Lower leg skin (tissue), 4 donors: Measurements from ENCODE around the gene PCP4L1. TPM values are rescaled to one million over a fixed set of nuclear protein-coding genes. Genes with fewer than 3 reads are reported as not detected.
"Not testable (repeated sequence)": the region's sequence is repeated elsewhere in the genome, so short reads cannot be mapped to it uniquely, and the experiment has no call there.

ENCODE experiments used
- DNase-seq, 2 donors: peaks; one replicate each; pipeline ENCODE4 v3.0.0-alpha.2; 2019; ENCODE audit warnings: low spot score in 2 of 2
- H3K4me3 ChIP-seq: fragments of 200-600 bp; sonication (generic); 2 replicates; pipeline ENCODE4 v1.5.1; 2017; ENCODE audit warnings: mild to moderate bottlenecking, low read depth; ENCODE audit not compliant: poor library complexity, severe bottlenecking
- CTCF ChIP-seq, 3 donors: fragments of 450-650 bp; IDR thresholded peaks; one replicate each; pipeline ENCODE4 v1.5.1; 2016; ENCODE audit warnings: antibody characterized with exemption in 3 of 3, mild to moderate bottlenecking in 3 of 3, moderate library complexity in 2 of 3
- POLR2A ChIP-seq, 2 donors: fragments of 450-650 bp; IDR thresholded peaks; one replicate each; pipeline ENCODE4 v1.6.1; 2016 to 2017; ENCODE audit warnings: antibody characterized with exemption in 2 of 2, mild to moderate bottlenecking in 1 of 2, moderate library complexity in 1 of 2
- WGBS, 2 donors: methylation state at CpG; one replicate each; pipeline ENCODE4 v1.1.5; 2018; 5-methylcytosine and 5-hydroxymethylcytosine counted together
- intact Hi-C: fragments of 100-400 bp; cut with DNase I; formaldehyde crosslinking; loops from one replicate; pipeline ENCODE4 v1.15.0; 2023; ENCODE audit warnings: low total_unique reads
- total RNA-seq, 4 donors: library from RNA; depleted of rRNA; stranded (reverse); fragments of >200 nt; gene quantifications; one replicate each; pipeline ENCODE4 v1.1.0, GENCODE V29; 2016

The PCP4L1 gene
- total RNA-seq, 4 donors from 2014 or later: 0.80 to 9.1 (median 4.6) TPM

- intact Hi-C loops: no loop called here
- TF ChIP-seq CTCF (IDR thresholded peaks at IDR 0.05): no peak
- no peak for TF ChIP-seq POLR2A (IDR thresholded peaks at IDR 0.05)
- DNase-seq: peak in 1 of 2 donors; percentile 26
- no peak overlapping the region for H3K4me3 ChIP-seq
- WGBS, 2 donors: 47 to 48% methylated on average over 4 of the region's 4 CpGs
These were observed 13.7 kb upstream of the PCP4L1 start for GRCh38 chr1:161244888-161245287.

GRCh38 chr1:161250100-161250499, 8.4 kb upstream of the PCP4L1 start:
- WGBS, 2 donors: 84 to 85% methylated on average over 5 of the region's 5 CpGs
- intact Hi-C loops, DNase-seq, H3K4me3 ChIP-seq: not testable (repeated sequence)

GRCh38 chr1:161250829-161251228, 7.7 kb upstream of the PCP4L1 start:
- H3K4me3 ChIP-seq: no peak overlapping the region
- intact Hi-C loops: no loop called here
- 75 to 79% methylated on average over 7 of the region's 7 CpGs for WGBS, 2 donors
- TF ChIP-seq CTCF (IDR thresholded peaks at IDR 0.05) (no peak), POLR2A (IDR thresholded peaks at IDR 0.05) (no peak)
- DNase-seq: no peak

- DNase-seq: no peak
- 89 to 90% methylated on average over 8 of the region's 8 CpGs for WGBS, 2 donors
- H3K4me3 ChIP-seq: no peak overlapping the region
- intact Hi-C loops: no loop called here
- TF ChIP-seq POLR2A (IDR thresholded peaks at IDR 0.05) (no peak), CTCF (IDR thresholded peaks at IDR 0.05) (no peak)
These were observed 7.0 kb upstream of the PCP4L1 start for GRCh38 chr1:161251579-161251978.

- DNase-seq, intact Hi-C loops, H3K4me3 ChIP-seq: not testable (repeated sequence)
- 75 to 83% methylated on average over 5 of the region's 5 CpGs for WGBS, 2 donors
These were observed 3.2 kb upstream of the PCP4L1 start for GRCh38 chr1:161255302-161255701.

GRCh38 chr1:161255955-161256520, 2.5 kb upstream of the PCP4L1 start:
- H3K4me3 ChIP-seq, DNase-seq, intact Hi-C loops: not testable (repeated sequence)
- 68 to 78% methylated on average over 4 of the region's 4 CpGs for WGBS, 2 donors

GRCh38 chr1:161257109-161257508, 1.4 kb upstream of the PCP4L1 start:
- H3K4me3 ChIP-seq, intact Hi-C loops, DNase-seq: not testable (repeated sequence)
- 93 to 99% methylated on average over 5 of the region's 5 CpGs for WGBS, 2 donors

GRCh38 chr1:161259345-161259702, 779 bp downstream of the PCP4L1 start:
- DNase-seq: peak in 1 of 2 donors; percentile 40
- WGBS, 2 donors: 31 to 53% methylated on average over 6 of the region's 6 CpGs
- TF ChIP-seq POLR2A (IDR thresholded peaks at IDR 0.05) (no peak), CTCF (IDR thresholded peaks at IDR 0.05) (no peak)
- intact Hi-C loops: no loop called here
- H3K4me3 ChIP-seq: no peak overlapping the region
